ENCODE data around the gene BLOC1S1. TPM values are rescaled to one million over a fixed set of nuclear protein-coding genes. Genes with fewer than 3 reads are reported as not detected.

Gene BLOC1S1
- total RNA-seq, 1 donor from 2014 or later, result 51.0 TPM

- Histone ChIP-seq H3K79me2 (ENCODE audit: insufficient read depth, low read length) (peaks cover 33% of the 10 kb centered on the region), H3K4me1 (ENCODE audit: insufficient read depth, low read length) (peaks cover 8% of the 10 kb centered on the region), H3K36me3 (ENCODE audit: insufficient read depth, low read length) (no peaks in the 10 kb centered on the region), H3K27me3 (ENCODE audit: insufficient read depth, low read length) (peaks cover 3% of the 10 kb centered on the region), H3K27ac (ENCODE audit: low read depth, low read length) (no peak overlapping the region), H3K4me3 (ENCODE audit: insufficient read depth, low read depth, low read length) (peak overlapping the region; percentile 55), H3K4me2 (ENCODE audit: low read length) (peak overlapping the region; percentile 90), H3K9me3 (ENCODE audit: insufficient read depth, low read depth, low read length) (no peaks in the 10 kb centered on the region), H2AFZ (ENCODE audit: low read depth, low read length) (peak overlapping the region; percentile 76), H4K20me1 (ENCODE audit: insufficient read depth, low read length) (no peaks in the 10 kb centered on the region), H3K9ac (ENCODE audit: low read length) (peak overlapping the region; percentile 33)
- no peaks in the 10 kb centered on the region for H3K36me3 Mint-ChIP-seq (ENCODE audit: low read depth, unreplicated experiment)
- TF ChIP-seq CTCF (IDR thresholded peaks at IDR 0.05; ENCODE audit: insufficient read depth, low read depth, low read length) (no peak), EZH2 (IDR thresholded peaks at IDR 0.05; ENCODE audit: insufficient read depth, low read length) (no peak)
- no peaks in the 10 kb centered on the region for H3K9me3 Mint-ChIP-seq (ENCODE audit: unreplicated experiment)
- H3K4me1 Mint-ChIP-seq (ENCODE audit: low read depth, unreplicated experiment), result peaks cover 15% of the 10 kb centered on the region
- no peak for FAIRE-seq
- H3K27me3 Mint-ChIP-seq (ENCODE audit: low read depth, unreplicated experiment), result peaks cover 22% of the 10 kb centered on the region
- no peak overlapping the region for H3K27ac Mint-ChIP-seq (ENCODE audit: unreplicated experiment)
- peak overlapping the region; percentile 81 for H3K4me3 Mint-ChIP-seq (ENCODE audit: unreplicated experiment)
- DNase-seq (ENCODE audit: low read depth), result no peak
Measured at GRCh38 chr12:55706568-55707218, 9.2 kb upstream of the BLOC1S1 start.

- peak overlapping the region; percentile 33 for H3K9ac ChIP-seq (ENCODE audit: low read length)
- H4K20me1 ChIP-seq (ENCODE audit: insufficient read depth, low read length), result no peaks in the 10 kb centered on the region
- no peak overlapping the region for H3K27ac Mint-ChIP-seq (ENCODE audit: unreplicated experiment)
- H3K4me1 ChIP-seq (ENCODE audit: insufficient read depth, low read length), result peaks cover 13% of the 10 kb centered on the region
- no peak overlapping the region for H3K27ac ChIP-seq (ENCODE audit: low read depth, low read length)
- H3K27me3 ChIP-seq (ENCODE audit: insufficient read depth, low read length), result peaks cover 3% of the 10 kb centered on the region
- H3K4me3 Mint-ChIP-seq (ENCODE audit: unreplicated experiment), result peak overlapping the region; percentile 81
- peak overlapping the region; percentile 90 for H3K4me2 ChIP-seq (ENCODE audit: low read length)
- no peak for DNase-seq (ENCODE audit: low read depth)
- FAIRE-seq, result no peak
- peak overlapping the region; percentile 76 for H2AFZ ChIP-seq (ENCODE audit: low read depth, low read length)
- peak overlapping the region; percentile 55 for H3K4me3 ChIP-seq (ENCODE audit: insufficient read depth, low read depth, low read length)
- H3K9me3 ChIP-seq (ENCODE audit: insufficient read depth, low read depth, low read length), result no peaks in the 10 kb centered on the region
- peaks cover 33% of the 10 kb centered on the region for H3K79me2 ChIP-seq (ENCODE audit: insufficient read depth, low read length)
- TF ChIP-seq EZH2 (IDR thresholded peaks at IDR 0.05; ENCODE audit: insufficient read depth, low read length), result no peak
- TF ChIP-seq CTCF (IDR thresholded peaks at IDR 0.05; ENCODE audit: insufficient read depth, low read depth, low read length), result no peak
- H3K27me3 Mint-ChIP-seq (ENCODE audit: low read depth, unreplicated experiment), result peaks cover 28% of the 10 kb centered on the region
- H3K9me3 Mint-ChIP-seq (ENCODE audit: unreplicated experiment), result no peaks in the 10 kb centered on the region
- H3K36me3 ChIP-seq (ENCODE audit: insufficient read depth, low read length), result no peaks in the 10 kb centered on the region
- H3K36me3 Mint-ChIP-seq (ENCODE audit: low read depth, unreplicated experiment), result no peaks in the 10 kb centered on the region
- peaks cover 18% of the 10 kb centered on the region for H3K4me1 Mint-ChIP-seq (ENCODE audit: low read depth, unreplicated experiment)
Measured at GRCh38 chr12:55707219-55707671, 8.6 kb upstream of the BLOC1S1 start.
